Left ventricle myocardium inferior (tissue), 1 donor: ENCODE data around the gene C20orf202. TPM values are rescaled to one million over a fixed set of nuclear protein-coding genes. Genes with fewer than 3 reads are reported as not detected.

Experiments
- DNase-seq: peaks from one replicate; pipeline ENCODE4 v3.0.0-alpha.2; 2020
- H3K27ac ChIP-seq: fragments of 200-600 bp; replicated peaks from 2 replicates; pipeline ENCODE4 v1.8.0; 2021
- H3K27me3 ChIP-seq: fragments of 200-600 bp; 2 replicates; pipeline ENCODE4 v1.8.0; 2021; ENCODE audit warnings: low read depth
- H3K36me3 ChIP-seq: fragments of 200-600 bp; 2 replicates; pipeline ENCODE4 v1.8.0; 2021
- H3K4me1 ChIP-seq: fragments of 200-600 bp; 2 replicates; pipeline ENCODE4 v1.8.0; 2021
- H3K4me3 ChIP-seq: fragments of 200-600 bp; 2 replicates; pipeline ENCODE4 v1.8.0; 2021; ENCODE audit warnings: mild to moderate bottlenecking, moderate library complexity
- H3K9me3 ChIP-seq: fragments of 200-600 bp; replicated peaks from 2 replicates; pipeline ENCODE4 v1.8.0; 2021
- CTCF ChIP-seq: fragments of 200-600 bp; IDR thresholded peaks from 2 replicates; pipeline ENCODE4 v1.8.0; 2021; ENCODE audit warnings: antibody characterized with exemption, mild to moderate bottlenecking, borderline replicate concordance
- intact Hi-C: fragments of 100-400 bp; cut with micrococcal nuclease; formaldehyde crosslinking; loops from one replicate; pipeline ENCODE4 v1.11.0; 2022
- total RNA-seq: library from RNA; stranded (reverse); fragmentation: NEBNext Ultra II Directional; extraction: Animal tissue kit (Norgen Biotek cat#: 25700); gene quantifications from one replicate; pipeline ENCODE4 v1.2.1, GENCODE V29; 2021
- donor health status: DM: no; HTN: yes; CAD: no; lungs with severe emphysema.

Gene C20orf202
- total RNA-seq, 1 donor from 2014 or later = 0.41 TPM

- TF ChIP-seq CTCF = no peak
- Histone ChIP-seq H3K4me1 (no peaks in the 10 kb centered on the region), H3K27ac (no peak overlapping the region), H3K4me3 (no peak overlapping the region), H3K27me3 (no peaks in the 10 kb centered on the region), H3K36me3 (peaks cover 32% of the 10 kb centered on the region), H3K9me3 (no peaks in the 10 kb centered on the region)
- intact Hi-C loops = no loop called here
- no peak for DNase-seq
These were observed 25.6 kb upstream of the C20orf202 start for GRCh38 chr20:1177680-1178079.

GRCh38 chr20:1178103-1178502 is 25.2 kb upstream of the C20orf202 start:
- no peaks in the 10 kb centered on the region for H3K27me3 ChIP-seq
- TF ChIP-seq CTCF = no peak
- no peak for DNase-seq
- H3K36me3 ChIP-seq = peaks cover 28% of the 10 kb centered on the region
- H3K4me1 ChIP-seq = no peaks in the 10 kb centered on the region
- H3K27ac ChIP-seq = no peak overlapping the region
- intact Hi-C loops = no loop called here
- no peaks in the 10 kb centered on the region for H3K9me3 ChIP-seq
- H3K4me3 ChIP-seq = no peak overlapping the region

- no peak for TF ChIP-seq CTCF
- intact Hi-C loops = no loop called here
- Histone ChIP-seq H3K9me3 (no peaks in the 10 kb centered on the region), H3K27ac (no peak overlapping the region), H3K27me3 (peaks cover under 1% of the 10 kb centered on the region), H3K36me3 (peaks cover 23% of the 10 kb centered on the region), H3K4me3 (no peak overlapping the region), H3K4me1 (no peaks in the 10 kb centered on the region)
- no peak for DNase-seq
These were observed 24.6 kb upstream of the C20orf202 start for GRCh38 chr20:1178623-1179022.

GRCh38 chr20:1180949-1181348 is 22.3 kb upstream of the C20orf202 start:
- H3K9me3 ChIP-seq = no peaks in the 10 kb centered on the region
- no peak for DNase-seq
- H3K4me1 ChIP-seq = peaks cover 21% of the 10 kb centered on the region
- intact Hi-C loops = no loop called here
- H3K27me3 ChIP-seq = peaks cover 24% of the 10 kb centered on the region
- peaks cover 5% of the 10 kb centered on the region for H3K36me3 ChIP-seq
- H3K4me3 ChIP-seq = no peak overlapping the region
- no peak for TF ChIP-seq CTCF
- no peak overlapping the region for H3K27ac ChIP-seq

- Histone ChIP-seq H3K27me3 (peaks cover 31% of the 10 kb centered on the region), H3K4me1 (peaks cover 32% of the 10 kb centered on the region), H3K4me3 (no peak overlapping the region), H3K9me3 (no peaks in the 10 kb centered on the region), H3K36me3 (no peaks in the 10 kb centered on the region), H3K27ac (no peak overlapping the region)
- intact Hi-C loops = no loop called here
- no peak for DNase-seq
- TF ChIP-seq CTCF = no peak
These were observed 21.1 kb upstream of the C20orf202 start for GRCh38 chr20:1182106-1182505.

- no peak overlapping the region for H3K27ac ChIP-seq
- intact Hi-C loops = no loop called here
- no peak for TF ChIP-seq CTCF
- peaks cover 42% of the 10 kb centered on the region for H3K4me1 ChIP-seq
- no peak for DNase-seq
- no peaks in the 10 kb centered on the region for H3K36me3 ChIP-seq
- H3K27me3 ChIP-seq = peaks cover 31% of the 10 kb centered on the region
- no peak overlapping the region for H3K4me3 ChIP-seq
- H3K9me3 ChIP-seq = no peaks in the 10 kb centered on the region
These were observed 20.1 kb upstream of the C20orf202 start for GRCh38 chr20:1183153-1183552.
